Measurements from ENCODE around the gene ARMH3. TPM values are rescaled to one million over a fixed set of nuclear protein-coding genes. Genes with fewer than 3 reads are reported as not detected.
A peak's percentile ranks its signal among the peaks of the same experiment; 100 is the strongest.

Gene ARMH3, protein sequence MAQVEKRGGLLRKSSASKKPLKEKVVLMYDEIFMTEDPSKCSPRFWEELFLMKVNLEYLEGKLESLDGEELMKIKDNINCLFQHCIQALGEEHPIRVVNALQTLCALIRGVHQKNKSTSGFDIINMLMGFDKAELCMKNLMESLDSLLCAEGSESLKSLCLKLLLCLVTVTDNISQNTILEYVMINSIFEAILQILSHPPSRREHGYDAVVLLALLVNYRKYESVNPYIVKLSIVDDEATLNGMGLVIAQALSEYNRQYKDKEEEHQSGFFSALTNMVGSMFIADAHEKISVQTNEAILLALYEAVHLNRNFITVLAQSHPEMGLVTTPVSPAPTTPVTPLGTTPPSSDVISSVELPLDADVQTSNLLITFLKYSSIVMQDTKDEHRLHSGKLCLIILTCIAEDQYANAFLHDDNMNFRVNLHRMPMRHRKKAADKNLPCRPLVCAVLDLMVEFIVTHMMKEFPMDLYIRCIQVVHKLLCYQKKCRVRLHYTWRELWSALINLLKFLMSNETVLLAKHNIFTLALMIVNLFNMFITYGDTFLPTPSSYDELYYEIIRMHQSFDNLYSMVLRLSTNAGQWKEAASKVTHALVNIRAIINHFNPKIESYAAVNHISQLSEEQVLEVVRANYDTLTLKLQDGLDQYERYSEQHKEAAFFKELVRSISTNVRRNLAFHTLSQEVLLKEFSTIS
- total RNA-seq (2021) (12.0 and 12.8 TPM in 2 replicates), Bru-seq, nascent RNA (percentile 66 among the genes with signal in this experiment), BruChase-seq, experiment 1, labeled RNA remaining after a 2-hour chase (percentile 59 among the genes with signal in this experiment), BruChase-seq, experiment 2, labeled RNA remaining after a 6-hour chase (percentile 55 among the genes with signal in this experiment)
- long read RNA-seq, full-length matches to known transcripts, result 4 of 10 reads
- long read RNA-seq, partial matches to known transcripts, result 1 of 10 reads
- long read RNA-seq, other reads (novel, unspliced or antisense), result 5 of 10 reads

DNA sequence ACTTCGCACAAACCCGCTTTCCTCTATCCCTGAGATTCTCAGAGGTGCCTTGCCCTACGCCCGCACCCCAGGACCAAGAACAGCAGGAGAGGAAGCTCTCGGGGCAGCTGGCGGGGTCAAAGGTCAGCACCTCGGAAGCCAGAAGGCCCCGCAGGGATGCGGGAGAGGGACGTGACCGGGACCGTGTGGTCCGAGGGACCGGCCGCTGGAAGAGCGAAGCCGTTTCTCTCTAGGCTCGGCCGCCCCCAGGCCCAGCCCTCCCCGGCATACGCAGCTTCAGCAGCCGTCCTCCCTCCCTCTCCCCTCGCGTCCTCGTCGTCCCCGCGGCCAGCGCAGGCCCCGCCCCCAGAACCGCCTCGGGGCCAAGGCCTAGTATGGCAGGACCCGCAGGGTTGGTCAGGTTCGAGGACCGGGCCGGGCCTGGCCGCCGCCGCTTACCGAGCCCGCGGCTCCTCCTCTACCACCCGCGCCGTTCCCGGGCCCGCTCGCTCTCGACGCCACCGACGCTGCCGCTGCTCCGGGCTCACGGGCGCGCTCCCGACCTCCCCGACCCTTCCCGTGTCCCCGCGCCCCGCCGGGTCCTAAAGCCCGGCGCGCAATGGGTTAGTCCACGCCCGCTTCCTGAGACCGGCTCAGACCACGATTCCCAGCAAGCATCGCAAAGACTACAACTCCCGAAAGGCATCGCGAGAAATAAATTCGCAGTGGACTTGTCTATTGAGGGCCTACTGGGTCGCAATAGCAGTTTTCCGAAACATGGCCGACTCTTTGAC lies at the start of gene ARMH3:
ARMH3 (minus strand) TSS at position 527 of the 773 bp plus-strand sequence. CDS start 16,059 bp downstream, outside the sequence.
- BruUV-seq (replicated peaks), result no TSS peak
- TF ChIP-seq, protein P1, sequence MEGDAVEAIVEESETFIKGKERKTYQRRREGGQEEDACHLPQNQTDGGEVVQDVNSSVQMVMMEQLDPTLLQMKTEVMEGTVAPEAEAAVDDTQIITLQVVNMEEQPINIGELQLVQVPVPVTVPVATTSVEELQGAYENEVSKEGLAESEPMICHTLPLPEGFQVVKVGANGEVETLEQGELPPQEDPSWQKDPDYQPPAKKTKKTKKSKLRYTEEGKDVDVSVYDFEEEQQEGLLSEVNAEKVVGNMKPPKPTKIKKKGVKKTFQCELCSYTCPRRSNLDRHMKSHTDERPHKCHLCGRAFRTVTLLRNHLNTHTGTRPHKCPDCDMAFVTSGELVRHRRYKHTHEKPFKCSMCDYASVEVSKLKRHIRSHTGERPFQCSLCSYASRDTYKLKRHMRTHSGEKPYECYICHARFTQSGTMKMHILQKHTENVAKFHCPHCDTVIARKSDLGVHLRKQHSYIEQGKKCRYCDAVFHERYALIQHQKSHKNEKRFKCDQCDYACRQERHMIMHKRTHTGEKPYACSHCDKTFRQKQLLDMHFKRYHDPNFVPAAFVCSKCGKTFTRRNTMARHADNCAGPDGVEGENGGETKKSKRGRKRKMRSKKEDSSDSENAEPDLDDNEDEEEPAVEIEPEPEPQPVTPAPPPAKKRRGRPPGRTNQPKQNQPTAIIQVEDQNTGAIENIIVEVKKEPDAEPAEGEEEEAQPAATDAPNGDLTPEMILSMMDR (conservative IDR thresholded peaks at IDR 0.05), result no peak
- no peak for TF ChIP-seq EZH2 (IDR thresholded peaks at IDR 0.05; ENCODE audit: low read depth)
- CTCF ChIA-PET, result interaction anchor here (1.0 kb wide), 1 partner anchor 11 kb away, joined by 4 read pairs; no protein-coding TSS in a partner anchor
- H4K20me1 ChIP-seq (ENCODE audit: insufficient read depth), result no peaks in the 10 kb centered on the region
- peak within 1 kb of the TSS; percentile 85 for H3K4me2 ChIP-seq
- no peaks in the 10 kb centered on the region for H3K36me3 ChIP-seq (ENCODE audit: low read depth)
- no peaks in the 10 kb centered on the region for H3K9me3 ChIP-seq (ENCODE audit: insufficient read depth, low read depth)
- peak; percentile 86 to 87 for DNase-seq
- 0 out of 2 replicates have a peak, but pooled peaks cover 7% of the 10 kb centered on the region for H3K4me1 ChIP-seq (replicated peaks; ENCODE audit: insufficient read depth)
- POLR2A ChIA-PET (ENCODE audit: unreplicated experiment), result no interaction called here
- no peaks in the 10 kb centered on the region for H3F3A ChIP-seq (ENCODE audit: insufficient read depth, low read depth)
- H3K27me3 ChIP-seq (ENCODE audit: insufficient read depth, low read depth), result no peaks in the 10 kb centered on the region
- intact Hi-C loops (cut with micrococcal nuclease; ENCODE audit: unreplicated experiment), result loop anchor here (1.0 to 2.0 kb wide), 2 partner anchors 9 to 237 kb away; partner anchors contain the start of genes HPS6 and OGA
- H3K27ac ChIP-seq, result 0 out of 2 replicates have a peak within 1 kb of the TSS, but pooled peaks have one; percentile 19
- peaks cover 32% of the 10 kb centered on the region for H3K79me2 ChIP-seq (ENCODE audit: low read depth)
- H3K9me2 ChIP-seq (ENCODE audit: insufficient read depth), result no peaks in the 10 kb centered on the region
- H2AFZ ChIP-seq, result peak within 1 kb of the TSS; percentile 95
- H3K4me3 ChIP-seq, result peak within 1 kb of the TSS; percentile 84

DNA sequence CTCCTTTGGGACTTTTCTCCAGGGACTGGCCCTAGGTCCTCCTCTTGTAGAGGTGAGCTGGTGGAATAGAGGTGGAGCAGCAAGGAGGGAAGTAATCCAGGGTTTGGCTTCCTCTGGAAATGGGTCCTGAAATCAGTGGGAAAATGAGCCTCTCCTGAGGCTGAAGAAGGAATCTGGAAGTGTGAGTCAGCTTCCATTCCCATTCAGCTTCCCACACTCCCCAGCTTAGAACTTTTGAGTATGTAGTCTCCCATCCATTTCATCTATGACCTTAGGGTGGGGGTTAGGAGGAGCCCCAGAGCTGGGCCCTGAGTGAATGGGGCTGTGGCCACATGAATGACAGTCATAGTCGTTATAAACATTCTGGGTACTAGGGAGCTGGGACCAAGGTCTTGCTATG lies 46.4 kb upstream of the ARMH3 start:
- H2AFZ ChIP-seq, result no peak overlapping the region
- POLR2A ChIA-PET (ENCODE audit: unreplicated experiment), result interaction anchor here (0.5 kb wide), 1 partner anchor 50 kb away, joined by 3 read pairs; the partner anchor contains the start of gene NOLC1
- no peaks in the 10 kb centered on the region for H3K4me1 ChIP-seq (replicated peaks; ENCODE audit: insufficient read depth)
- H3F3A ChIP-seq (ENCODE audit: insufficient read depth, low read depth), result no peaks in the 10 kb centered on the region
- H3K36me3 ChIP-seq (ENCODE audit: low read depth), result no peaks in the 10 kb centered on the region
- no peaks in the 10 kb centered on the region for H3K27me3 ChIP-seq (ENCODE audit: insufficient read depth, low read depth)
- H3K27ac ChIP-seq, result no peak overlapping the region
- H3K79me2 ChIP-seq (ENCODE audit: low read depth), result no peaks in the 10 kb centered on the region
- H3K4me2 ChIP-seq, result no peak overlapping the region
- no peak overlapping the region for H3K4me3 ChIP-seq
- CTCF ChIA-PET, result no interaction called here
- no peaks in the 10 kb centered on the region for H4K20me1 ChIP-seq (ENCODE audit: insufficient read depth)
- H3K9me2 ChIP-seq (ENCODE audit: insufficient read depth), result no peaks in the 10 kb centered on the region
- TF ChIP-seq EZH2 (IDR thresholded peaks at IDR 0.05; ENCODE audit: low read depth), result no peak
- TF ChIP-seq, protein P1 (conservative IDR thresholded peaks at IDR 0.05), result no peak
- no TSS peak for BruUV-seq (replicated peaks)
- no peak for DNase-seq
- intact Hi-C loops (cut with micrococcal nuclease; ENCODE audit: unreplicated experiment), result no loop called here
- no peaks in the 10 kb centered on the region for H3K9me3 ChIP-seq (ENCODE audit: insufficient read depth, low read depth)

All from PC-9 (cell line).